Astrocyte of the spinal cord (primary cell): ENCODE data around the gene INSC.

ENCODE experiments used
- DNase-seq: peaks from one replicate; pipeline ENCODE4 v3.0.0; 2011; ENCODE audit warnings: low read depth, low spot score
- H3K4me3 ChIP-seq: 2 replicates; pipeline ENCODE4 v1.5.1; 2011; ENCODE audit warnings: low read depth, mild to moderate bottlenecking, low read length, moderate library complexity
- CTCF ChIP-seq: IDR thresholded peaks from 2 replicates; pipeline ENCODE4 v1.5.1; 2012; ENCODE audit warnings: low read depth, mild to moderate bottlenecking, low read length, inconsistent platforms
- in situ Hi-C: cut with HindIII; loops from 2 replicates; pipeline ENCODE4 v1.10.0; 2017; ENCODE audit warnings: low sequenced_read_pairs

INSC gene

GRCh38 chr11:15139096-15139770 is 24.5 kb downstream of the INSC start:
- in situ Hi-C loops: no loop called here
- no peak overlapping the region for H3K4me3 ChIP-seq
- DNase-seq: no peak
- TF ChIP-seq CTCF: no peak

- in situ Hi-C loops: no loop called here
- TF ChIP-seq CTCF: no peak
- H3K4me3 ChIP-seq: no peak overlapping the region
- DNase-seq: no peak
Measured at GRCh38 chr11:15139958-15140659, 25.4 kb downstream of the INSC start.

- in situ Hi-C loops: no loop called here
- no peak for DNase-seq
- H3K4me3 ChIP-seq: no peak overlapping the region
- TF ChIP-seq CTCF: no peak
Measured at GRCh38 chr11:15141381-15141780, 26.7 kb downstream of the INSC start.

GRCh38 chr11:15142838-15143237 is 28.1 kb downstream of the INSC start:
- in situ Hi-C loops: no loop called here
- no peak overlapping the region for H3K4me3 ChIP-seq
- no peak for DNase-seq
- TF ChIP-seq CTCF: no peak

GRCh38 chr11:15143855-15144254 is 29.1 kb downstream of the INSC start:
- in situ Hi-C loops: no loop called here
- no peak for DNase-seq
- no peak for TF ChIP-seq CTCF
- no peak overlapping the region for H3K4me3 ChIP-seq

- no peak for TF ChIP-seq CTCF
- H3K4me3 ChIP-seq: no peak overlapping the region
- no peak for DNase-seq
- in situ Hi-C loops: no loop called here
Measured at GRCh38 chr11:15144347-15144746, 29.6 kb downstream of the INSC start.
